ENCODE measurements around the gene PATJ. TPM values are rescaled to one million over a fixed set of nuclear protein-coding genes. Genes with fewer than 3 reads are reported as not detected.

Gene PATJ
- total RNA-seq, 1 experiment from 2014 or later, result 57.9 TPM

- TF ChIP-seq, protein P1, sequence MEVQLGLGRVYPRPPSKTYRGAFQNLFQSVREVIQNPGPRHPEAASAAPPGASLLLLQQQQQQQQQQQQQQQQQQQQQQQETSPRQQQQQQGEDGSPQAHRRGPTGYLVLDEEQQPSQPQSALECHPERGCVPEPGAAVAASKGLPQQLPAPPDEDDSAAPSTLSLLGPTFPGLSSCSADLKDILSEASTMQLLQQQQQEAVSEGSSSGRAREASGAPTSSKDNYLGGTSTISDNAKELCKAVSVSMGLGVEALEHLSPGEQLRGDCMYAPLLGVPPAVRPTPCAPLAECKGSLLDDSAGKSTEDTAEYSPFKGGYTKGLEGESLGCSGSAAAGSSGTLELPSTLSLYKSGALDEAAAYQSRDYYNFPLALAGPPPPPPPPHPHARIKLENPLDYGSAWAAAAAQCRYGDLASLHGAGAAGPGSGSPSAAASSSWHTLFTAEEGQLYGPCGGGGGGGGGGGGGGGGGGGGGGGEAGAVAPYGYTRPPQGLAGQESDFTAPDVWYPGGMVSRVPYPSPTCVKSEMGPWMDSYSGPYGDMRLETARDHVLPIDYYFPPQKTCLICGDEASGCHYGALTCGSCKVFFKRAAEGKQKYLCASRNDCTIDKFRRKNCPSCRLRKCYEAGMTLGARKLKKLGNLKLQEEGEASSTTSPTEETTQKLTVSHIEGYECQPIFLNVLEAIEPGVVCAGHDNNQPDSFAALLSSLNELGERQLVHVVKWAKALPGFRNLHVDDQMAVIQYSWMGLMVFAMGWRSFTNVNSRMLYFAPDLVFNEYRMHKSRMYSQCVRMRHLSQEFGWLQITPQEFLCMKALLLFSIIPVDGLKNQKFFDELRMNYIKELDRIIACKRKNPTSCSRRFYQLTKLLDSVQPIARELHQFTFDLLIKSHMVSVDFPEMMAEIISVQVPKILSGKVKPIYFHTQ (CRISPR knock-in tag; IDR thresholded peaks at IDR 0.05), result no peak
- TF ChIP-seq GTF2I (CRISPR knock-in tag; conservative IDR thresholded peaks at IDR 0.05), result no peak
- no peak for TF ChIP-seq ESRRA (CRISPR knock-in tag; IDR thresholded peaks at IDR 0.05; ENCODE audit: borderline replicate concordance)
- TF ChIP-seq KAT7 (CRISPR knock-in tag; IDR thresholded peaks at IDR 0.05; ENCODE audit: borderline replicate concordance), result no peak
- TF ChIP-seq ATF1 (CRISPR knock-in tag; IDR thresholded peaks at IDR 0.05), result no peak
- TF ChIP-seq ZNF232 (CRISPR knock-in tag; IDR thresholded peaks at IDR 0.05), result no peak
- TF ChIP-seq, protein P2, sequence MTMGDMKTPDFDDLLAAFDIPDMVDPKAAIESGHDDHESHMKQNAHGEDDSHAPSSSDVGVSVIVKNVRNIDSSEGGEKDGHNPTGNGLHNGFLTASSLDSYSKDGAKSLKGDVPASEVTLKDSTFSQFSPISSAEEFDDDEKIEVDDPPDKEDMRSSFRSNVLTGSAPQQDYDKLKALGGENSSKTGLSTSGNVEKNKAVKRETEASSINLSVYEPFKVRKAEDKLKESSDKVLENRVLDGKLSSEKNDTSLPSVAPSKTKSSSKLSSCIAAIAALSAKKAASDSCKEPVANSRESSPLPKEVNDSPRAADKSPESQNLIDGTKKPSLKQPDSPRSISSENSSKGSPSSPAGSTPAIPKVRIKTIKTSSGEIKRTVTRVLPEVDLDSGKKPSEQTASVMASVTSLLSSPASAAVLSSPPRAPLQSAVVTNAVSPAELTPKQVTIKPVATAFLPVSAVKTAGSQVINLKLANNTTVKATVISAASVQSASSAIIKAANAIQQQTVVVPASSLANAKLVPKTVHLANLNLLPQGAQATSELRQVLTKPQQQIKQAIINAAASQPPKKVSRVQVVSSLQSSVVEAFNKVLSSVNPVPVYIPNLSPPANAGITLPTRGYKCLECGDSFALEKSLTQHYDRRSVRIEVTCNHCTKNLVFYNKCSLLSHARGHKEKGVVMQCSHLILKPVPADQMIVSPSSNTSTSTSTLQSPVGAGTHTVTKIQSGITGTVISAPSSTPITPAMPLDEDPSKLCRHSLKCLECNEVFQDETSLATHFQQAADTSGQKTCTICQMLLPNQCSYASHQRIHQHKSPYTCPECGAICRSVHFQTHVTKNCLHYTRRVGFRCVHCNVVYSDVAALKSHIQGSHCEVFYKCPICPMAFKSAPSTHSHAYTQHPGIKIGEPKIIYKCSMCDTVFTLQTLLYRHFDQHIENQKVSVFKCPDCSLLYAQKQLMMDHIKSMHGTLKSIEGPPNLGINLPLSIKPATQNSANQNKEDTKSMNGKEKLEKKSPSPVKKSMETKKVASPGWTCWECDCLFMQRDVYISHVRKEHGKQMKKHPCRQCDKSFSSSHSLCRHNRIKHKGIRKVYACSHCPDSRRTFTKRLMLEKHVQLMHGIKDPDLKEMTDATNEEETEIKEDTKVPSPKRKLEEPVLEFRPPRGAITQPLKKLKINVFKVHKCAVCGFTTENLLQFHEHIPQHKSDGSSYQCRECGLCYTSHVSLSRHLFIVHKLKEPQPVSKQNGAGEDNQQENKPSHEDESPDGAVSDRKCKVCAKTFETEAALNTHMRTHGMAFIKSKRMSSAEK (CRISPR knock-in tag; IDR thresholded peaks at IDR 0.05; ENCODE audit: borderline replicate concordance), result no peak
- TF ChIP-seq, protein P3, sequence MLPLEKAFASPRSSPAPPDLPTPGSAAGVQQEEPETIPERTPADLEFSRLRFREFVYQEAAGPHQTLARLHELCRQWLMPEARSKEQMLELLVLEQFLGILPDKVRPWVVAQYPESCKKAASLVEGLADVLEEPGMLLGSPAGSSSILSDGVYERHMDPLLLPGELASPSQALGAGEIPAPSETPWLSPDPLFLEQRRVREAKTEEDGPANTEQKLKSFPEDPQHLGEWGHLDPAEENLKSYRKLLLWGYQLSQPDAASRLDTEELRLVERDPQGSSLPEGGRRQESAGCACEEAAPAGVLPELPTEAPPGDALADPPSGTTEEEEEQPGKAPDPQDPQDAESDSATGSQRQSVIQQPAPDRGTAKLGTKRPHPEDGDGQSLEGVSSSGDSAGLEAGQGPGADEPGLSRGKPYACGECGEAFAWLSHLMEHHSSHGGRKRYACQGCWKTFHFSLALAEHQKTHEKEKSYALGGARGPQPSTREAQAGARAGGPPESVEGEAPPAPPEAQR (CRISPR knock-in tag; IDR thresholded peaks at IDR 0.05), result no peak
- TF ChIP-seq TEAD4 (CRISPR knock-in tag; IDR thresholded peaks at IDR 0.05), result no peak
Observed at GRCh38 chr1:62187548-62187947, 445.3 kb downstream of the PATJ start (continued).

- CTCF ChIA-PET, result no interaction called here
- TF ChIP-seq ZNF219 (CRISPR knock-in tag; IDR thresholded peaks at IDR 0.05; ENCODE audit: borderline replicate concordance), result no peak
- no peak for TF ChIP-seq SOX15 (CRISPR knock-in tag; IDR thresholded peaks at IDR 0.05)
- TF ChIP-seq GTF2I (CRISPR knock-in tag; conservative IDR thresholded peaks at IDR 0.05), result no peak
- no peak for TF ChIP-seq TEAD4 (CRISPR knock-in tag; IDR thresholded peaks at IDR 0.05)
- TF ChIP-seq EMX1 (CRISPR knock-in tag; IDR thresholded peaks at IDR 0.05), result no peak
- no peak for TF ChIP-seq NR2C2 (CRISPR knock-in tag; IDR thresholded peaks at IDR 0.05)
- TF ChIP-seq, protein P4, sequence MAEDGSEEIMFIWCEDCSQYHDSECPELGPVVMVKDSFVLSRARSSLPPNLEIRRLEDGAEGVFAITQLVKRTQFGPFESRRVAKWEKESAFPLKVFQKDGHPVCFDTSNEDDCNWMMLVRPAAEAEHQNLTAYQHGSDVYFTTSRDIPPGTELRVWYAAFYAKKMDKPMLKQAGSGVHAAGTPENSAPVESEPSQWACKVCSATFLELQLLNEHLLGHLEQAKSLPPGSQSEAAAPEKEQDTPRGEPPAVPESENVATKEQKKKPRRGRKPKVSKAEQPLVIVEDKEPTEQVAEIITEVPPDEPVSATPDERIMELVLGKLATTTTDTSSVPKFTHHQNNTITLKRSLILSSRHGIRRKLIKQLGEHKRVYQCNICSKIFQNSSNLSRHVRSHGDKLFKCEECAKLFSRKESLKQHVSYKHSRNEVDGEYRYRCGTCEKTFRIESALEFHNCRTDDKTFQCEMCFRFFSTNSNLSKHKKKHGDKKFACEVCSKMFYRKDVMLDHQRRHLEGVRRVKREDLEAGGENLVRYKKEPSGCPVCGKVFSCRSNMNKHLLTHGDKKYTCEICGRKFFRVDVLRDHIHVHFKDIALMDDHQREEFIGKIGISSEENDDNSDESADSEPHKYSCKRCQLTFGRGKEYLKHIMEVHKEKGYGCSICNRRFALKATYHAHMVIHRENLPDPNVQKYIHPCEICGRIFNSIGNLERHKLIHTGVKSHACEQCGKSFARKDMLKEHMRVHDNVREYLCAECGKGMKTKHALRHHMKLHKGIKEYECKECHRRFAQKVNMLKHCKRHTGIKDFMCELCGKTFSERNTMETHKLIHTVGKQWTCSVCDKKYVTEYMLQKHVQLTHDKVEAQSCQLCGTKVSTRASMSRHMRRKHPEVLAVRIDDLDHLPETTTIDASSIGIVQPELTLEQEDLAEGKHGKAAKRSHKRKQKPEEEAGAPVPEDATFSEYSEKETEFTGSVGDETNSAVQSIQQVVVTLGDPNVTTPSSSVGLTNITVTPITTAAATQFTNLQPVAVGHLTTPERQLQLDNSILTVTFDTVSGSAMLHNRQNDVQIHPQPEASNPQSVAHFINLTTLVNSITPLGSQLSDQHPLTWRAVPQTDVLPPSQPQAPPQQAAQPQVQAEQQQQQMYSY (CRISPR knock-in tag; IDR thresholded peaks at IDR 0.05), result no peak
- TF ChIP-seq, protein P5, sequence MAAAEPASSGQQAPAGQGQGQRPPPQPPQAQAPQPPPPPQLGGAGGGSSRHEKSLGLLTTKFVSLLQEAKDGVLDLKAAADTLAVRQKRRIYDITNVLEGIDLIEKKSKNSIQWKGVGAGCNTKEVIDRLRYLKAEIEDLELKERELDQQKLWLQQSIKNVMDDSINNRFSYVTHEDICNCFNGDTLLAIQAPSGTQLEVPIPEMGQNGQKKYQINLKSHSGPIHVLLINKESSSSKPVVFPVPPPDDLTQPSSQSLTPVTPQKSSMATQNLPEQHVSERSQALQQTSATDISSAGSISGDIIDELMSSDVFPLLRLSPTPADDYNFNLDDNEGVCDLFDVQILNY (CRISPR knock-in tag; IDR thresholded peaks at IDR 0.05), result no peak
- TF ChIP-seq, protein P1 (CRISPR knock-in tag; IDR thresholded peaks at IDR 0.05), result no peak
- TF ChIP-seq E2F4 (CRISPR knock-in tag; IDR thresholded peaks at IDR 0.05; ENCODE audit: borderline replicate concordance, low read depth), result no peak
- no peak for TF ChIP-seq ZNF671 (CRISPR knock-in tag; IDR thresholded peaks at IDR 0.05)
- no peak for TF ChIP-seq ZMAT4 (CRISPR knock-in tag; IDR thresholded peaks at IDR 0.05)
- TF ChIP-seq FOXK1 (CRISPR knock-in tag; IDR thresholded peaks at IDR 0.05), result no peak
Observed at GRCh38 chr1:62188111-62188510, 445.8 kb downstream of the PATJ start.

More at GRCh38 chr1:62188111-62188510, 445.8 kb downstream of the PATJ start:
- no peak overlapping the region for H3K4me3 Mint-ChIP-seq
- H3K27me3 Mint-ChIP-seq (ENCODE audit: low read depth), result no peaks in the 10 kb centered on the region
- no peaks in the 10 kb centered on the region for H3K36me3 Mint-ChIP-seq
- H3K4me1 Mint-ChIP-seq, result peaks cover 31% of the 10 kb centered on the region
- H3K27ac Mint-ChIP-seq, result no peak overlapping the region
- ATAC-seq, result no peak
- POLR2A ChIA-PET, result no interaction called here
- no peak for DNase-seq (ENCODE audit: low spot score)
- no peaks in the 10 kb centered on the region for H3K9me3 Mint-ChIP-seq

Measured in WTC11 (cell line).